HCT116 (cell line): ENCODE measurements around the gene PURB. TPM values are rescaled to one million over a fixed set of nuclear protein-coding genes. Genes with fewer than 3 reads are reported as not detected.

Source experiments
- ATAC-seq: fragments of 200-7000 bp; cut with Tn5 transposase; 2 replicates; pipeline ENCODE4 v1.9.1; 2020; ENCODE audit warnings: mild to moderate bottlenecking, moderate library complexity
- BruUV-seq: library from RNA; stranded (reverse); fragments of 400-500 nt; replicated peaks from 2 replicates; lab custom pipeline; 2021; lab: Mats Ljungman, UMichigan
- CTCF ChIA-PET: fragments of 300-600 bp; sonication (Branson Sonifier 250); formaldehyde crosslinking; loops from one replicate; lab custom pipeline; 2021; ENCODE audit warnings: antibody characterized with exemption; lab: Charles Lee
- POLR2A ChIA-PET: fragments of 300-600, 350-600 bp; sonication (Branson Sonifier 250); formaldehyde crosslinking; loops from one replicate; lab custom pipeline; 2021; ENCODE audit warnings: antibody characterized with exemption; lab: Charles Lee
- RAD21 ChIA-PET, 2 experiments: fragments of 300-600 bp; sonication (Branson Sonifier 250); formaldehyde crosslinking; loops; one replicate each; lab custom pipeline; 2023; ENCODE audit warnings: low total read pairs in 2 of 2; ENCODE audit not compliant: uncharacterized antibody in 2 of 2, unreplicated experiment in 2 of 2, low non-redundant PET in 1 of 2; lab: Charles Lee
- DNase-seq: peaks from one replicate; pipeline ENCODE4 v3.0.0-alpha.2; 2010; ENCODE audit warnings: low read depth, low spot score
- H2AFZ ChIP-seq: fragments of 200-600 bp; shearing (Covaris generic), sonication (generic); 2 replicates; pipeline ENCODE4 v1.6.1; 2017; ENCODE audit warnings: low read depth, mixed run types, mixed read lengths, antibody characterized with exemption, low read length; ENCODE audit not compliant: poor library complexity, severe bottlenecking
- H3K27ac ChIP-seq: 2 replicates; pipeline ENCODE4 v1.5.1; 2012; ENCODE audit warnings: low read depth, low read length
- H3K27me3 ChIP-seq: fragments of 200-600 bp; sonication (generic); 2 replicates; pipeline ENCODE4 v1.6.1; 2016; ENCODE audit warnings: mixed run types, low read length, mixed read lengths; ENCODE audit not compliant: insufficient read depth
- H3K36me3 ChIP-seq, 2 experiments: fragments of 200-500 bp in 1 of 2; fragments of 200-600 bp in 1 of 2; sonication (Bioruptor generic) in 1 of 2; sonication (generic) in 1 of 2; 2 replicates each; pipeline versions ENCODE4 v1.5.1 to v1.6.1; 2014 to 2016; ENCODE audit warnings: low read length in 2 of 2, inconsistent platforms in 1 of 2, mixed read lengths in 1 of 2, mixed run types in 1 of 2; ENCODE audit not compliant: insufficient read depth in 2 of 2, control insufficient read depth in 1 of 2
- H3K4me1 ChIP-seq, 2 experiments: fragments of 200-600 bp in 1 of 2; sonication (generic) in 1 of 2; 2 replicates each; pipeline versions ENCODE4 v1.5.1 to v1.6.1; 2012 to 2017; ENCODE audit warnings: low read length in 2 of 2, inconsistent platforms in 1 of 2, mild to moderate bottlenecking in 1 of 2, mixed read lengths in 1 of 2, mixed run types in 1 of 2, moderate library complexity in 1 of 2; ENCODE audit not compliant: insufficient read depth in 2 of 2, control insufficient read depth in 1 of 2
- H3K4me2 ChIP-seq: fragments of 200-600 bp; sonication (generic); 2 replicates; pipeline ENCODE4 v1.6.1; 2017; ENCODE audit warnings: mixed run types, low read length, mixed read lengths
- H3K4me3 ChIP-seq, 2 experiments: fragments of 200-600 bp in 1 of 2; sonication (generic) in 1 of 2; replicated peaks in 1 of 2; 2 replicates each; pipeline ENCODE4 v1.5.1; 2011 to 2016; ENCODE audit warnings: low read length in 2 of 2, control low read depth in 1 of 2, low read depth in 1 of 2, mild to moderate bottlenecking in 1 of 2, mixed read lengths in 1 of 2, mixed run types in 1 of 2
- H3K79me2 ChIP-seq: fragments of 200-600 bp; sonication (generic); 2 replicates; pipeline ENCODE4 v1.6.1; 2017; ENCODE audit warnings: mild to moderate bottlenecking, mixed run types, low read length, moderate library complexity, mixed read lengths; ENCODE audit not compliant: insufficient read depth
- H3K9ac ChIP-seq: fragments of 200-600 bp; sonication (generic); 2 replicates; pipeline ENCODE4 v1.6.1; 2016; ENCODE audit warnings: low read length, mixed read lengths
- H3K9me2 ChIP-seq: fragments of 200-600 bp; sonication (generic), shearing (Covaris generic); 2 replicates; pipeline ENCODE4 v1.6.1; 2017; ENCODE audit warnings: mixed run types, mild to moderate bottlenecking, moderate library complexity; ENCODE audit not compliant: insufficient read depth
- H3K9me3 ChIP-seq, 2 experiments: fragments of 200-500 bp in 1 of 2; fragments of 200-600 bp in 1 of 2; sonication (Bioruptor generic) in 1 of 2; sonication (generic) in 1 of 2; 2 replicates each; pipeline ENCODE4 v1.6.1; 2014 to 2017; ENCODE audit warnings: low read length in 2 of 2, mixed read lengths in 2 of 2, inconsistent platforms in 1 of 2, low read depth in 1 of 2, mild to moderate bottlenecking in 1 of 2, mixed run types in 1 of 2, moderate library complexity in 1 of 2; ENCODE audit not compliant: control insufficient read depth in 1 of 2, insufficient read depth in 1 of 2
- H4K20me1 ChIP-seq: fragments of 200-600 bp; sonication (generic), shearing (Covaris generic); 2 replicates; pipeline ENCODE4 v1.6.1; 2017; ENCODE audit warnings: mixed run types, mild to moderate bottlenecking, moderate library complexity; ENCODE audit not compliant: insufficient read depth
- ATF3 ChIP-seq: IDR thresholded peaks from 2 replicates; pipeline ENCODE4 v1.6.1; 2012
- CBX3 ChIP-seq: IDR thresholded peaks from 2 replicates; pipeline ENCODE4 v1.6.1; 2012; ENCODE audit warnings: low read depth
- CEBPB ChIP-seq: IDR thresholded peaks from 2 replicates; pipeline ENCODE4 v1.6.1; 2012; ENCODE audit warnings: low read depth
- EGR1 ChIP-seq: IDR thresholded peaks from 2 replicates; pipeline ENCODE4 v1.6.1; 2012; ENCODE audit warnings: low read depth
- ELF1 ChIP-seq: IDR thresholded peaks from 2 replicates; pipeline ENCODE4 v1.6.1; 2012; ENCODE audit warnings: low read depth, borderline replicate concordance
- EZH2phosphoT487 ChIP-seq: fragments of 200-600 bp; IDR thresholded peaks from 2 replicates; pipeline ENCODE4 v1.6.1; 2018; ENCODE audit warnings: antibody characterized with exemption, borderline replicate concordance
- JUND ChIP-seq: IDR thresholded peaks from 2 replicates; pipeline ENCODE4 v1.6.1; 2012
- MAX ChIP-seq: IDR thresholded peaks from 2 replicates; pipeline ENCODE4 v1.6.1; 2012
- POLR2A ChIP-seq: IDR thresholded peaks from 2 replicates; pipeline ENCODE4 v1.7.0; 2011; ENCODE audit warnings: borderline replicate concordance; ENCODE audit not compliant: insufficient read depth, insufficient read length; ENCODE audit errors: extremely low read depth
- POLR2AphosphoS5 ChIP-seq: IDR thresholded peaks from 2 replicates; pipeline ENCODE4 v1.6.1; 2011; ENCODE audit warnings: mild to moderate bottlenecking, low read depth, low read length, moderate library complexity
- RAD21 ChIP-seq: IDR thresholded peaks from 2 replicates; pipeline ENCODE4 v1.6.1; 2012; ENCODE audit warnings: low read depth, mild to moderate bottlenecking
- SIN3A ChIP-seq: IDR thresholded peaks from 2 replicates; pipeline ENCODE4 v1.6.1; 2012; ENCODE audit warnings: low read depth
- SP1 ChIP-seq: IDR thresholded peaks from 2 replicates; pipeline ENCODE4 v1.6.1; 2012; ENCODE audit warnings: low read depth
- SRF ChIP-seq: IDR thresholded peaks from 2 replicates; pipeline ENCODE4 v1.6.1; 2012; ENCODE audit warnings: low read depth
- YY1 ChIP-seq: IDR thresholded peaks from 2 replicates; pipeline ENCODE4 v1.6.1; 2011; ENCODE audit warnings: low read length, low read depth, moderate library complexity, mild to moderate bottlenecking; ENCODE audit not compliant: insufficient replicate concordance; ENCODE audit errors: extremely low read depth
- ZBTB33 ChIP-seq: IDR thresholded peaks from 2 replicates; pipeline ENCODE4 v1.6.1; 2011; ENCODE audit warnings: mild to moderate bottlenecking, low read length, moderate library complexity; ENCODE audit not compliant: insufficient replicate concordance; ENCODE audit errors: extremely low read depth
- ZFX ChIP-seq: fragments of 450-650 bp; IDR thresholded peaks from 2 replicates; pipeline ENCODE4 v1.6.1; 2017
- intact Hi-C: fragments of 100-400 bp; cut with micrococcal nuclease; formaldehyde crosslinking; loops from 2 replicates; pipeline ENCODE4 v1.10.0; 2022
- total RNA-seq: library from RNA; stranded (reverse); gene quantifications from one replicate; pipeline ENCODE4 v1.2.1, GENCODE V29; 2021; ENCODE audit not compliant: unreplicated experiment

Gene PURB
- total RNA-seq, 1 experiment from 2014 or later = 13.2 TPM

GRCh38 chr7:44847920-44848634 is 37.3 kb downstream of the PURB start, which contains the start of gene H2AZ2:
Gene H2AZ2 (minus strand): TSS chr7:44848087. CDS start chr7:44847971, 116 bp downstream.
- Histone ChIP-seq H3K79me2 (peaks cover 45% of the 10 kb centered on the region), H3K4me2 (peak within 1 kb of the TSS; percentile 84), H3K27me3 (no peaks in the 10 kb centered on the region), H3K27ac (peak within 1 kb of the TSS; percentile 89), H3K4me3 (peak within 1 kb of the TSS; percentile 84 to 97), H4K20me1 (peaks cover 11% of the 10 kb centered on the region; the same call in 1 of the 2 replicates), H3K9me3 (no peaks in the 10 kb centered on the region), H3K9ac (peak within 1 kb of the TSS; percentile 91), H3K4me1 (peaks cover 5 to 28% of the 10 kb centered on the region in 2 experiments; a peak in 3 of 4 replicates), H3K36me3 (no peaks in the 10 kb centered on the region; a peak in 1 of 4 replicates), H2AFZ (no peak within 1 kb of the TSS), H3K9me2 (no peaks in the 10 kb centered on the region)
- ATAC-seq (peak; percentile 91), DNase-seq (peak; percentile 99)
- TF ChIP-seq SIN3A (peak; percentile 74; the same call in 1 of the 2 replicates), ZFX (peak; percentile 12; the same call in 1 of the 2 replicates), MAX (peak; percentile 85; the same call in 1 of the 2 replicates), EZH2phosphoT487 (no peak), CEBPB (no peak), RAD21 (no peak), SRF (peak; percentile 69), CBX3 (peak; percentile 78), JUND (no peak), ZBTB33 (peak; percentile 39), EGR1 (peak; percentile 58; the same call in 1 of the 2 replicates), ATF3 (no peak), POLR2A (peak; percentile 80), ELF1 (no peak), POLR2AphosphoS5 (peak; percentile 76; the same call in 1 of the 2 replicates), YY1 (no peak), SP1 (peak; percentile 100)
- BruUV-seq = no TSS peak
- intact Hi-C loops = loop anchor here (2.0 to 5.0 kb wide), 2 partner anchors 51 to 259 kb away; partner anchors contain the start of gene PPIA
- POLR2A ChIA-PET = interaction anchor here (0.6 to 1.6 kb wide), 11 partner anchors 9 to 273 kb away, joined by 3 to 6 read pairs (median 4); partner anchors contain the start of genes OGDH and PURB
- RAD21 ChIA-PET = no interaction called here
- CTCF ChIA-PET = interaction anchor here (0.6 to 2.3 kb wide), 14 partner anchors 9 to 500 kb away, joined by 3 to 8 read pairs (median 4); partner anchors contain the start of gene DDX56
